ENCODE data around the gene SIT1.

The SIT1 gene

DNA sequence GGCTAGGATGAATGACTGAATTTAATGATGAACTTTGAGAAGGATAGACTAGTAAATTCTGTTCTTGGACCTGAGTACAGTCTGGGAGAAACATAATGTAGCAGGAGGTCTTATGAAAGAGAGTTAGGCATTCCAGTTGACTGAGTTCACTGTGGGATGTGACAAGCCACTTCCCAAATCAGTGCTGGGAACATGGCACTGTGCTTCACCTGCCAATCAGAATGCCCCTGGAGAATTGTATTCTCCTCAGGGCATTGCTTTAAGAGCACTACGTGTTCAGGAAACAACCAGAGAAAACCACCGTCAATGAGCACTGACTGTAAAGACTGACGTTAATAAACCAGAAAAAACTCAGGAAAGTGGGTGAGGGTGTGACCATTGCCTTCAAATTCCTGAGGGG, 8.6 kb upstream of the SIT1 start:
- no peaks in the 10 kb centered on the region for H3K9me3 ChIP-seq (replicated peaks in 1 of 2; ENCODE audit: control insufficient read depth in 2 of 2, insufficient read depth in 1 of 2, low read depth in 1 of 2, low read length in 2 of 2)
- no peak overlapping the region for H2AK5ac ChIP-seq (ENCODE audit: low read depth, low read length)
- no peaks in the 10 kb centered on the region for H3K27me3 ChIP-seq (ENCODE audit: control insufficient read depth in 3 of 3, insufficient read depth in 3 of 3, low read depth in 1 of 3, low read length in 3 of 3)
- peaks cover 27 to 42% of the 10 kb centered on the region in 2 donors for H3K36me3 ChIP-seq (replicated peaks in 1 of 2; ENCODE audit: control insufficient read depth in 2 of 2, insufficient read depth in 2 of 2, low read length in 2 of 2)
- no peak overlapping the region for H3K14ac ChIP-seq (ENCODE audit: low read length)
- H3K79me1 ChIP-seq (ENCODE audit: low read depth, low read length) = peaks cover 4% of the 10 kb centered on the region
- no peak overlapping the region for H2BK12ac ChIP-seq (ENCODE audit: low read length)
- H3K4ac ChIP-seq (ENCODE audit: low read length) = no peak overlapping the region
- no peak overlapping the region for H3K23ac ChIP-seq (ENCODE audit: low read depth, low read length, poor library complexity)
- no peak overlapping the region for H2BK5ac ChIP-seq (ENCODE audit: low read length)
- H4K91ac ChIP-seq (ENCODE audit: low read depth, low read length, poor library complexity) = no peak overlapping the region
- DNase-seq (ENCODE audit: low spot score) = no peak
- no peak overlapping the region for H3K9ac ChIP-seq (ENCODE audit: low read depth, low read length, poor library complexity)
- no peak overlapping the region for H2BK15ac ChIP-seq (ENCODE audit: low read length)
- H3K4me1 ChIP-seq (ENCODE audit: control insufficient read depth in 2 of 2, insufficient read depth in 1 of 2, low read depth in 1 of 2, low read length in 2 of 2) = peaks cover 6 to 13% of the 10 kb centered on the region in 2 donors
- no peak overlapping the region for H4K8ac ChIP-seq (ENCODE audit: low read depth, low read length)
- H3K4me2 ChIP-seq (ENCODE audit: insufficient read depth, low read length, poor library complexity, severe bottlenecking) = no peak overlapping the region
- no peak overlapping the region for H2AFZ ChIP-seq (ENCODE audit: low read length)
- no CpG with 5 or more reads among the region's 3 CpGs for WGBS, 2 donors (ENCODE audit: extremely low coverage in 2 of 2, insufficient read length in 2 of 2, insufficient replicate concordance in 1 of 2)
- no peak overlapping the region for H2BK120ac ChIP-seq (ENCODE audit: low read depth, low read length)
- no peak overlapping the region for H3K18ac ChIP-seq (ENCODE audit: low read length)
- H3K4me3 ChIP-seq (ENCODE audit: low read length in 2 of 2) = peak overlapping the region in 1 of 2 donors; percentile 88
- H3K27ac ChIP-seq (replicated peaks; ENCODE audit: low read length) = no peak overlapping the region

DNA sequence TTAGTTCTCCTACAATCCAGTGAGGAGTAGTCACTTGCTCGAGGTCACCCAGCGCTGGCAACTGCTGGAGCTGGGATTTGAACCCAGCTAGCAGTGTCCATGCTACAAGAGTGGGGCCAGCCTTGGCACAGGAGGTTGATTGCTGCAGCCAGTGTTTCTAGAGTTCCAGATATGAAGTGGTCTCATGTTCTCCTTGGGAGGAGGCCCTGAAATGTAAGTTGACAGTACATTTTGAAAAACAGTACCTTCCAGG, 8.2 kb upstream of the SIT1 start:
- Histone ChIP-seq H3K4me2 (ENCODE audit: insufficient read depth, low read length, poor library complexity, severe bottlenecking) (peak overlapping the region; percentile 60), H4K8ac (ENCODE audit: low read depth, low read length) (no peak overlapping the region), H2BK5ac (ENCODE audit: low read length) (no peak overlapping the region), H3K23ac (ENCODE audit: low read depth, low read length, poor library complexity) (no peak overlapping the region), H2BK12ac (ENCODE audit: low read length) (no peak overlapping the region), H2BK15ac (ENCODE audit: low read length) (no peak overlapping the region), H3K27me3 (ENCODE audit: control insufficient read depth in 3 of 3, insufficient read depth in 3 of 3, low read depth in 1 of 3, low read length in 3 of 3) (no peaks in the 10 kb centered on the region), H2AFZ (ENCODE audit: low read length) (peak overlapping the region; percentile 98), H3K14ac (ENCODE audit: low read length) (no peak overlapping the region), H3K4ac (ENCODE audit: low read length) (no peak overlapping the region), H3K36me3 (replicated peaks in 1 of 2; ENCODE audit: control insufficient read depth in 2 of 2, insufficient read depth in 2 of 2, low read length in 2 of 2) (peaks cover 27 to 42% of the 10 kb centered on the region in 2 donors), H3K4me3 (ENCODE audit: low read length in 2 of 2) (peak overlapping the region; percentile 88 to 99), H2BK120ac (ENCODE audit: low read depth, low read length) (no peak overlapping the region), H3K4me1 (ENCODE audit: control insufficient read depth in 2 of 2, insufficient read depth in 1 of 2, low read depth in 1 of 2, low read length in 2 of 2) (peaks cover 4 to 10% of the 10 kb centered on the region in 2 donors), H2AK5ac (ENCODE audit: low read depth, low read length) (no peak overlapping the region), H3K9me3 (replicated peaks in 1 of 2; ENCODE audit: control insufficient read depth in 2 of 2, insufficient read depth in 1 of 2, low read depth in 1 of 2, low read length in 2 of 2) (no peaks in the 10 kb centered on the region), H3K9ac (ENCODE audit: low read depth, low read length, poor library complexity) (peak overlapping the region; percentile 93), H3K18ac (ENCODE audit: low read length) (no peak overlapping the region), H4K91ac (ENCODE audit: low read depth, low read length, poor library complexity) (no peak overlapping the region), H3K27ac (replicated peaks; ENCODE audit: low read length) (peak overlapping the region; percentile 92), H3K79me1 (ENCODE audit: low read depth, low read length) (no peaks in the 10 kb centered on the region)
- DNase-seq (ENCODE audit: low spot score) = no peak
- WGBS, 2 donors (ENCODE audit: extremely low coverage in 2 of 2, insufficient read length in 2 of 2, insufficient replicate concordance in 1 of 2) = no CpG with 5 or more reads among the region's 2 CpGs

DNA sequence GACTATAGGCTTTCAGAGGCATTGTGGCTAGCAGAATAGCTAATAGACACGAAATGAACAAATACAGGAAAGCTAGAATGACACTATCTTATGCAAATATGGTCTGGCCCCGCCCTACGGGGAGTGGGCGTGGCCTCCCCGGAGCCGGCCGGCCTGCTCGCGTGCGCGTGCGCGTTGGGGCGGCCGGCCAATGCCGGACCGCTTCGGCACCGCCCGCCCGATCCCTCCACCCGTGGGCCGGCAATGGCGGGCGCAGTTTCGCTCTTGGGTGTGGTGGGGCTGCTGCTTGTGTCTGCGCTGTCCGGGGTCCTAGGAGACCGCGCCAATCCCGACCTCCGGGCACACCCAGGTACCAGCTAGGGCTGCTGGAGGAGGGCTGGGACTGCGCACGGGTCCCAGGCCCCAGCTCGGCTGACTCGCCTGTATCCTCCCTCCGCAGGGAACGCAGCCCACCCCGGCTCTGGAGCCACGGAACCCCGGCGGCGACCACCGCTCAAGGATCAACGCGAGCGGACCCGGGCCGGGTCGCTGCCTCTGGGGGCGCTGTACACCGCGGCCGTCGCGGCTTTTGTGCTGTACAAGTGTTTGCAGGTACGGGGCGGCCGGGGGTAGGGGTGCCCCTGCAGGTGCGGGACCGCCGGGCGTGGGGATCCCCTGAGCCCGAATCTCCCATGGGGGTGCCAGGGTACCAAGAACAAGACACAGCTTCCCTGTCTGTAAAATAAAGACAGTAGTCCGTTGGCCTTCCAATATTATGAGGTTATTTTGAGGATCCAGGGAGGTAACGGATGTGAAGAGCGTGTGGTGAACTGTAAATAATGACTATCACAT, 7.6 kb upstream of the SIT1 start, which contains the start of gene CCDC107:
CCDC107 (plus strand) TSS at position 156 of the 831 bp plus-strand sequence; CDS start at position 244, 88 bp downstream.
- Histone ChIP-seq H4K91ac (ENCODE audit: low read depth, low read length, poor library complexity) (peak within 1 kb of the TSS; percentile 89), H3K18ac (ENCODE audit: low read length) (peak within 1 kb of the TSS; percentile 98), H3K4me1 (ENCODE audit: control insufficient read depth in 2 of 2, insufficient read depth in 1 of 2, low read depth in 1 of 2, low read length in 2 of 2) (peaks cover 4 to 7% of the 10 kb centered on the region in 2 donors), H3K23ac (ENCODE audit: low read depth, low read length, poor library complexity) (peak within 1 kb of the TSS; percentile 96), H2BK120ac (ENCODE audit: low read depth, low read length) (no peak within 1 kb of the TSS), H3K14ac (ENCODE audit: low read length) (peak within 1 kb of the TSS; percentile 97), H3K4me2 (ENCODE audit: insufficient read depth, low read length, poor library complexity, severe bottlenecking) (peak within 1 kb of the TSS; percentile 60), H2BK5ac (ENCODE audit: low read length) (peak within 1 kb of the TSS; percentile 62), H3K9me3 (replicated peaks in 1 of 2; ENCODE audit: control insufficient read depth in 2 of 2, insufficient read depth in 1 of 2, low read depth in 1 of 2, low read length in 2 of 2) (no peaks in the 10 kb centered on the region), H3K4me3 (ENCODE audit: low read length in 2 of 2) (peak within 1 kb of the TSS; percentile 88 to 99), H3K36me3 (replicated peaks in 1 of 2; ENCODE audit: control insufficient read depth in 2 of 2, insufficient read depth in 2 of 2, low read length in 2 of 2) (peaks cover 27 to 37% of the 10 kb centered on the region in 2 donors), H3K4ac (ENCODE audit: low read length) (no peak within 1 kb of the TSS), H4K8ac (ENCODE audit: low read depth, low read length) (no peak within 1 kb of the TSS), H2AK5ac (ENCODE audit: low read depth, low read length) (peak within 1 kb of the TSS; percentile 54), H3K27me3 (ENCODE audit: control insufficient read depth in 3 of 3, insufficient read depth in 3 of 3, low read depth in 1 of 3, low read length in 3 of 3) (no peaks in the 10 kb centered on the region), H2BK12ac (ENCODE audit: low read length) (no peak within 1 kb of the TSS), H3K27ac (replicated peaks; ENCODE audit: low read length) (peak within 1 kb of the TSS; percentile 92), H3K79me1 (ENCODE audit: low read depth, low read length) (no peaks in the 10 kb centered on the region), H2AFZ (ENCODE audit: low read length) (peak within 1 kb of the TSS; percentile 98), H3K9ac (ENCODE audit: low read depth, low read length, poor library complexity) (peak within 1 kb of the TSS; percentile 93), H2BK15ac (ENCODE audit: low read length) (no peak within 1 kb of the TSS)
- peak; percentile 91 for DNase-seq (ENCODE audit: low spot score)
- WGBS, 2 donors (ENCODE audit: extremely low coverage in 2 of 2, insufficient read length in 2 of 2, insufficient replicate concordance in 1 of 2) = no CpG with 5 or more reads among the region's 67 CpGs

DNA sequence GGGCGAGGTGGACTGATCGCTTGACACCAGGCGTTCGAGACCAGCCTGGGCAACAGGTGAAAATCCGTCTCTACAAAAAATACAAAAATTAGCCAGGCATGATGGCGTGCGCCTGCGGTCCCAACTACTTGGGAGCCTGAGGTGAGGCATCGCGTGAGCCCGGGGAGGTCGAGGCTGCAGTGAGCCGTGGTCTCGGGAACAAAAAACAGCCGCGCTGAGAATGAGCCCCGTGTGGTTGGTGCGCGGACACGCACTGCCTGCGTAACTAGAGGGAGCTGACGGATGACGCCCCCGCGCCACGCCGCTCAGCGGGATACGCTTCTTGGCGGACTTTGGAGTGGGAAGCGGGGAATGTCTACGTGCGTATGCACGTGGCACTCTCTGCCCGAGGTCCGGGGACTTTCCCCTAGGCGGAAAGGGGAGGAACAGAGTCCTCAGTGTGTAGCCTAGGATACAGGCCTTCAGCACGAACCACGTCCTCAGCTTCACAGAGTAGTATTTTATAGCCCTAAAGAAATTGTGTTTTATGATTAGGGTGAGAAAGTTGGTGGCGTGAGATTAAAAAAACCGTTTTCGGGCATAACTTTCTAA, 6.9 kb upstream of the SIT1 start, which contains the start of gene RMRP:
RMRP (minus strand) TSS at position 474 of the 591 bp plus-strand sequence.
- Histone ChIP-seq H2BK120ac (ENCODE audit: low read depth, low read length) (no peak within 1 kb of the TSS), H2BK5ac (ENCODE audit: low read length) (peak within 1 kb of the TSS; percentile 62), H3K36me3 (replicated peaks in 1 of 2; ENCODE audit: control insufficient read depth in 2 of 2, insufficient read depth in 2 of 2, low read length in 2 of 2) (peaks cover 22 to 30% of the 10 kb centered on the region in 2 donors), H3K23ac (ENCODE audit: low read depth, low read length, poor library complexity) (peak within 1 kb of the TSS; percentile 96), H3K27me3 (ENCODE audit: control insufficient read depth in 3 of 3, insufficient read depth in 3 of 3, low read depth in 1 of 3, low read length in 3 of 3) (no peaks in the 10 kb centered on the region), H2BK15ac (ENCODE audit: low read length) (no peak within 1 kb of the TSS), H3K4me2 (ENCODE audit: insufficient read depth, low read length, poor library complexity, severe bottlenecking) (peak within 1 kb of the TSS; percentile 60), H2AFZ (ENCODE audit: low read length) (peak within 1 kb of the TSS; percentile 98), H3K14ac (ENCODE audit: low read length) (peak within 1 kb of the TSS; percentile 97), H3K4ac (ENCODE audit: low read length) (no peak within 1 kb of the TSS), H3K4me1 (ENCODE audit: control insufficient read depth in 2 of 2, insufficient read depth in 1 of 2, low read depth in 1 of 2, low read length in 2 of 2) (peaks cover 4% of the 10 kb centered on the region in 2 donors), H2BK12ac (ENCODE audit: low read length) (no peak within 1 kb of the TSS), H3K79me1 (ENCODE audit: low read depth, low read length) (no peaks in the 10 kb centered on the region), H3K4me3 (ENCODE audit: low read length in 2 of 2) (peak within 1 kb of the TSS; percentile 88 to 99), H3K27ac (replicated peaks; ENCODE audit: low read length) (peak within 1 kb of the TSS; percentile 92), H2AK5ac (ENCODE audit: low read depth, low read length) (peak within 1 kb of the TSS; percentile 54), H4K8ac (ENCODE audit: low read depth, low read length) (no peak within 1 kb of the TSS), H3K18ac (ENCODE audit: low read length) (peak within 1 kb of the TSS; percentile 98), H4K91ac (ENCODE audit: low read depth, low read length, poor library complexity) (peak within 1 kb of the TSS; percentile 89), H3K9ac (ENCODE audit: low read depth, low read length, poor library complexity) (peak within 1 kb of the TSS; percentile 93), H3K9me3 (replicated peaks in 1 of 2; ENCODE audit: control insufficient read depth in 2 of 2, insufficient read depth in 1 of 2, low read depth in 1 of 2, low read length in 2 of 2) (no peaks in the 10 kb centered on the region)
- WGBS, 2 donors (ENCODE audit: extremely low coverage in 2 of 2, insufficient read length in 2 of 2, insufficient replicate concordance in 1 of 2) = no CpG with 5 or more reads among the region's 42 CpGs
- peak; percentile 98 for DNase-seq (ENCODE audit: low spot score)

Measured in neuronal stem cell (in vitro differentiated cells).